ENCODE measurements around the gene ATAD3C. TPM values are rescaled to one million over a fixed set of nuclear protein-coding genes. Genes with fewer than 3 reads are reported as not detected.
"Not testable (repeated sequence)": the region's sequence is repeated elsewhere in the genome, so short reads cannot be mapped to it uniquely, and the experiment has no call there.

The ATAD3C gene
- polyA plus RNA-seq, 1 donor, result 1.0 TPM

DNA sequence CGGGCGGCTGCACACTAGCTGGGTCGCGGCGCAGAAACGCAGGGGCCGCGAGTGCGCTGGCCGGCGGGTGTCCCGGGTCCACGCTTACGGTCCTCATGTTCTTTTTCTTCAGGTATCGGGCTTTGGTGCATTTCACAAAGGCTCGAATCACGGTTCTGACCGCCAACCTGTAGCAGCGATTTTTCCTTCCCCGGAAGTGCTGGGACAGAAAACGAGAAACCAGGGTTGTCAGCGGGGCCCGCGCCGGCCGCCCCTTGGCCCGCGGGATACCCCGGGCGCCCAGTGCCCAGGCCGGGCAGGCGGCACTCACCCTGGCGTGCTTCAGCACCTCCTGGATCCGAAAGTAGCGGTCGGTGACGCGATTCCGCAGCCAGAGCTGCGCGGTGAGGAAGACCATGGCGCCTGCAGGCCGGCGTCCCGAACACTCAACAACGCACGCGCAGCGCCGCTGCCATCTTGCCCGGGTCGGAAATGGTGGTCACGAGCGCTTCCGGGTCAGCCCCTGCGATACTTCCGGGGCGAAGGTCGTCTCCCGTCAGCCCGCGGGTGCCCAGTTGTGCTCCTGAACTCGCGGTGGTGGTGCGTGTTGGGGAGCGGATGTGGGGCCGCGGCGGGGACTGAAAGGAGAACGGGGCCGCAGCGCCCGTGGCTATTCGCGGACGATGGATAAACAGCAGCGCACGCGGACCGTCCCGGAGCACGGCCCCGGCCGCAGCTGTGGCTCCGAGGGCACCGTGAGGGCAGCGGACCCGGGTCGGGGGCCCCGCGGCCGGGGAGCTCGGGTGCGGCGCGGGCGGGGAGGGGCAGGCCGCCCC lies 42.5 kb upstream of the ATAD3C start, which contains the start of gene MRPL20:
TSS of gene MRPL20 (minus strand) at position 473 of the 815 bp plus-strand sequence. CDS start at position 397, 76 bp downstream.
- Histone ChIP-seq H3K4me1 (ENCODE audit: control insufficient read depth, insufficient read depth, low read length) (peaks cover 10% of the 10 kb centered on the region), H3K27me3 (ENCODE audit: control insufficient read depth, insufficient read depth, low read length) (no peaks in the 10 kb centered on the region), H3K27ac (ENCODE audit: low read length) (peak within 1 kb of the TSS; percentile 80), H3K9me3 (ENCODE audit: control insufficient read depth, low read depth, low read length) (peaks cover 3% of the 10 kb centered on the region), H3K4me3 (ENCODE audit: low read length) (peak within 1 kb of the TSS; percentile 95), H3K36me3 (ENCODE audit: control insufficient read depth, insufficient read depth, low read length) (peaks cover 29% of the 10 kb centered on the region)
- DNase-seq, result peak; percentile 92 to 95
- WGBS (ENCODE audit: insufficient coverage, low lambda C conversion rate), result no CpG with 5 or more reads among the region's 98 CpGs

DNA sequence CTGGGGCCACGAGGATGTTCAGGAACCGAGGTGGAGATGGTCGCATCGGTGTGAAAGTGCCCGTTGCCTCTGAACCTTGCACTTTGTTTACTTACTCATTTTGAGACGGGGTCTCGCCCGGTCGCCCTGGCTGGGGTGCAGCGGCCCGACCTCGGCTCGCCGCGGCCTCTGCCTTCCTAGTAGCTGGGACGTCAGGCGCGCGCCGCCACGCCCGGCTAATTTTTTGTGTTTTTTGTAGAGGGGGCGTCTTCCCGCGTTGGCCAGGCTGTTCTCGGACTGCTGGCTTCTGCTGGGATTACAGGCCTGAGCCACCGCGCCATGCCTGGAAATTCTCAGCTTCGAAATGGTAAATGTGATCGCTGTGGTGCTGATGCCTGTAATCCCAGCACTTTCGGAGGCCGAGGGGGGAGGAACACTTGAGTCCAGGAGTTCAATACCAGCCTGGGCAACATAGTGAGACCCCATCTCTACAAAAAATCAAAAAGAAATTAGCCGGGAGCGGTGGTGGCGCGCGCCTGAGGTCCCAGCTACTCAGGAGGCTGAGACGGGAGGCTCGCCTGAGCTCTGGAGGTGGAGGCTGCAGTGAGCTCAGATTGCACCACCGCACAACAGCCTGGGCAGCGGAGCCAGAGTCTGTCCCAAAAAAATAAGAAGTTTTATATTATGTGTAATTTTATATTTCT lies 41.7 kb upstream of the ATAD3C start:
- H3K36me3 ChIP-seq (ENCODE audit: control insufficient read depth, insufficient read depth, low read length), result peaks cover 22% of the 10 kb centered on the region
- H3K27me3 ChIP-seq (ENCODE audit: control insufficient read depth, insufficient read depth, low read length), result no peaks in the 10 kb centered on the region
- DNase-seq, result peak in 1 of 2 donors; percentile 57
- WGBS (ENCODE audit: insufficient coverage, low lambda C conversion rate), result no CpG with 5 or more reads among the region's 41 CpGs
- H3K27ac ChIP-seq (ENCODE audit: low read length), result peak overlapping the region; percentile 80
- peaks cover 10% of the 10 kb centered on the region for H3K4me1 ChIP-seq (ENCODE audit: control insufficient read depth, insufficient read depth, low read length)
- H3K9me3 ChIP-seq (ENCODE audit: control insufficient read depth, low read depth, low read length), result peaks cover 8% of the 10 kb centered on the region
- H3K4me3 ChIP-seq (ENCODE audit: low read length), result peak overlapping the region; percentile 95

DNA sequence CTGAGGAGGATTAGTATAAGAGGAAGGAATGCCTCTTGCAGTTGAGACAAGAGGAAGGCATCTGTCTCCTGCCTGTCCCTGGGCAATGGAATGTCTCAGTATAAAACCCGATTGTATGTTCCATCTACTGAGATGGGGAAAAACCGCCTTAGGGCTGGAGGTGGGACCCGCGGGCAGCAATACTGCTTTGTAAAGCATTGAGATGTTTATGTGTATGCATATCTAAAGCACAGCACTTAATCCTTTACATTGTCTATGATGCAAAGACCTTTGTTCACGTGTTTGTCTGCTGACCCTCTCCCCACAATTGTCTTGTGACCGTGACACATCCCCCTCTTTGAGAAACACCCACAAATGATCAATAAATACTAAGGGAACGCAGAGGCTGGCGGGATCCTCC lies 39.3 kb upstream of the ATAD3C start:
- peaks cover 10% of the 10 kb centered on the region for H3K36me3 ChIP-seq (ENCODE audit: control insufficient read depth, insufficient read depth, low read length)
- WGBS (ENCODE audit: insufficient coverage, low lambda C conversion rate), result no CpG with 5 or more reads among the region's 8 CpGs

DNA sequence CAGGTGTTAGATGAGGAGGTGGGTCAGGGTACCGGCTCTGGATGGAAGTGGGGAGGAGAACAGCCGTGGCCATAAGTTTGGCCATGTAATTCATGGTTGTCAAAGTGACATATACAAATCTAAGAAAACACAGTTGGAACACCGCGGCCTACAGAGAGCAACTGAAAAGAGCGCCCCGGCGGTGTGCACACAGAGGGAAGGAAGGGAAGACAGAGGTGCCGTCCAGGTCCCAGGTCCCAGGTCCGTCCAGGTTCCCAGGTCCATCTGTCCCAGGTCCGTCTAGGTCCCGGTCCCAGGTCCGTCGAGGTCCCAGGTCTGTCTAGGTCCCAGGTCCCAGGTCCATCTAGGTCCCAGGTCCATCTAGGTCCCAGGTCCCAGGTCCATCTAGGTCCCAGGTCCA lies 37.9 kb upstream of the ATAD3C start:
- no peak for DNase-seq
- WGBS (ENCODE audit: insufficient coverage, low lambda C conversion rate), result no CpG with 5 or more reads among the region's 13 CpGs
- Histone ChIP-seq H3K4me1 (ENCODE audit: control insufficient read depth, insufficient read depth, low read length) (no peaks in the 10 kb centered on the region), H3K27me3 (ENCODE audit: control insufficient read depth, insufficient read depth, low read length) (no peaks in the 10 kb centered on the region), H3K27ac (ENCODE audit: low read length) (no peak overlapping the region), H3K36me3 (ENCODE audit: control insufficient read depth, insufficient read depth, low read length) (peaks cover 3% of the 10 kb centered on the region), H3K4me3 (ENCODE audit: low read length) (no peak overlapping the region), H3K9me3 (ENCODE audit: control insufficient read depth, low read depth, low read length) (peaks cover 8% of the 10 kb centered on the region)

More for the DNA sequence above, 39.3 kb upstream of the ATAD3C start:
- not testable (repeated sequence) for H3K4me3 ChIP-seq (ENCODE audit: low read length); DNase-seq; H3K27ac ChIP-seq (ENCODE audit: low read length); H3K9me3 ChIP-seq (ENCODE audit: control insufficient read depth, low read depth, low read length); H3K27me3 ChIP-seq (ENCODE audit: control insufficient read depth, insufficient read depth, low read length)
- peaks cover 10% of the 10 kb centered on the region for H3K4me1 ChIP-seq (ENCODE audit: control insufficient read depth, insufficient read depth, low read length)

DNA sequence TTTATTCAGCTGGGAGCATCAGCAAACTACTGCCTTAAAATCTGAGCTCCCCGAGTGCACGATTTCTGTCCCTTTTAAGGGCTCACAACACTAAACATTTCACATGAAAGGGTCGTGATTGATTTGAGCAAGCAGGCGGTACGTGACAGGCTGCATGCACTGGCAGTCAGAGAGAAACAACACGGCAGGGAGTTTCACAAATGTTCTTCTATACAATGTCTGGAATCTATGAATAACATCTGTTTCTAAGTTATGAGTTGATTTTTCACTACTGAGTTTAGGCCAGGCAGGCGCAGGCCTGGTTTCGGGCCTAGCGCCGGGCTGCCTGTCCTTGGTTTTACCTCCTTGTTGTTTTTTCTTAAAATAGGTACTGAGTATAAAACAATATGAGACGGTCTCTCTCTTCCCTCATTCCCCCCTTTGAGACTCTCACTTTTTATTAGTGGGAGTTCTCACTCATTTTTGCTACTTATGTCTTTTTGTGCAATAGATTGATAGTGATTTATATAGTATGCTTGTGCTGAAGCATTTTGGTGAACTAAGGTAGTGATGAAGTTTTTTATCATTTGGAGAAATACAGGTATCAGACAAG lies 37.1 kb upstream of the ATAD3C start:
- not testable (repeated sequence) for H3K4me3 ChIP-seq (ENCODE audit: low read length); H3K36me3 ChIP-seq (ENCODE audit: control insufficient read depth, insufficient read depth, low read length); H3K4me1 ChIP-seq (ENCODE audit: control insufficient read depth, insufficient read depth, low read length); H3K27ac ChIP-seq (ENCODE audit: low read length); H3K9me3 ChIP-seq (ENCODE audit: control insufficient read depth, low read depth, low read length); H3K27me3 ChIP-seq (ENCODE audit: control insufficient read depth, insufficient read depth, low read length); DNase-seq
- WGBS (ENCODE audit: insufficient coverage, low lambda C conversion rate), result 100% methylated on average over 5 of the region's 11 CpGs

DNA sequence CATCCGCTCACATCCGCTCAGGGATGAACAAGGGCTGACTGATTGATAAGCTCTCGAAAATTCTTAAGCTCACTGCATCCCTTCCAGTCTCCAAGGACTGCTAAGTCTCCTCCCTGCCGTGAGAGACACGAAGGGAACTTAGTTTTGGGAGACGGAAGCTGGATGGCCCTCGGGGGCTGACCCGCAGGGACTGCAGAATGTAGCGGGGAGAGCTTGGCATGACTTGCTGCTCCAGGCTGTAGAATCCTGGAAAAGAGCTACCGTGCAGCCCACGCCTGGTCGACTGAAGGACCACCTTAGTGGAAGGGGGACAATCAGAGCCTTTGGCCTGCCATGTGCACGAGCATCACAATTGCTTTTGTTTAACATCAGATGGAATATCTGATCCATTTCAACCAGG lies 33.7 kb upstream of the ATAD3C start:
- no peak for DNase-seq
- Histone ChIP-seq H3K27me3 (ENCODE audit: control insufficient read depth, insufficient read depth, low read length) (peaks cover 6% of the 10 kb centered on the region), H3K4me1 (ENCODE audit: control insufficient read depth, insufficient read depth, low read length) (no peaks in the 10 kb centered on the region), H3K9me3 (ENCODE audit: control insufficient read depth, low read depth, low read length) (peaks cover 11% of the 10 kb centered on the region), H3K27ac (ENCODE audit: low read length) (no peak overlapping the region), H3K36me3 (ENCODE audit: control insufficient read depth, insufficient read depth, low read length) (no peaks in the 10 kb centered on the region), H3K4me3 (ENCODE audit: low read length) (no peak overlapping the region)
- WGBS (ENCODE audit: insufficient coverage, low lambda C conversion rate), result no CpG with 5 or more reads among the region's 13 CpGs

DNA sequence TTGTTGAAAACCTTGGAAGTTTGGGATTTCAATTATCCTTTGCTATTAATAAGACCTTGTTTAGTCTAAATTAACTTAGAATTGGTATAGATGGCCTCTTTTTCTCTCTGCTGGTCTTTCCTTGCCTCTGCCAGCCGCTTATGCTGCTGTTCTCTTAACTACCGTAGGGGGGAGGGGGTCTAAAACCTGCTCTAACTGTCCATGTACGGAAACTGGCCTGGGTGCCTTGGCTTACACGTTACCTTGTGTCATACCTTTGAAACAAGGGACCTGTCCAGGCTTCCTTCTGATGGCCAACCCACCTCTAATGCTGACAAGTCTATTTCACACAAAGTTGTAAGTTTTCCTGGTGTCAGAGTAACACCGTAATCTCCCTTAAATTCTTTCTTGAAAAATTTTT lies 32.1 kb upstream of the ATAD3C start:
- H3K9me3 ChIP-seq (ENCODE audit: control insufficient read depth, low read depth, low read length); DNase-seq; H3K4me3 ChIP-seq (ENCODE audit: low read length); H3K27ac ChIP-seq (ENCODE audit: low read length); H3K36me3 ChIP-seq (ENCODE audit: control insufficient read depth, insufficient read depth, low read length); H3K4me1 ChIP-seq (ENCODE audit: control insufficient read depth, insufficient read depth, low read length): not testable (repeated sequence)
- peaks cover 15% of the 10 kb centered on the region for H3K27me3 ChIP-seq (ENCODE audit: control insufficient read depth, insufficient read depth, low read length)
- WGBS (ENCODE audit: insufficient coverage, low lambda C conversion rate), result no CpG with 5 or more reads among the region's 5 CpGs

DNA sequence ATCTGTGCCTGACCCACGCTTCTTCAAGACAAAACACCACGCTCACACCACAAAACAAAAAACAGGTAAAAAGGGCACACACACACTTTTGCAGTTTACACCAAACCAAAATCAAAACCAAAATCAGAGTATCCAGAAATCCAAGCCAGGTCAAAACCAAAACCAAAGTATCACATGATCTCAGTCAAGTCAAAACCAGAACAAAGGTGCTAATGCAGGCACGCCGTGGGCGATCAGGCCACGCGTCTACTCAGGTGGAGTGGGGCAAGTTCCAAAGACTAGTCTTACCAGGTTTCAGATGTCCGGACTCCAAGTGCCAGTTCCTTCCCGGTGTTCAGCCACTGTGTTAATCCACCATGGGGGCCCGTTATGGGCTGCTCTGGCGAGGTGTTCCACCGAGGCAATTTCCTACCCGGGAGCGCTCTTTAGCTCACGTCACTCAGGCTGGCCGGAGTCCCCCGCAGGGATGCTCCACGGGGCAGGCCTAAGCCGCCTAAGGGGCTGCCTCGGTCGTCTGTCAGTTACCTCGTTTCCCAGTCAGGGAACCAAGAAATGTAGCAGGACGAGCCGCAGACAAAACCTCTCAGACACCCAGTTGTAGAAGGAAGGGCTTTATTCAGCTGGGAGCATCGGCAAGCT lies 31.5 kb upstream of the ATAD3C start:
- not testable (repeated sequence) for H3K4me3 ChIP-seq (ENCODE audit: low read length); H3K4me1 ChIP-seq (ENCODE audit: control insufficient read depth, insufficient read depth, low read length); H3K27ac ChIP-seq (ENCODE audit: low read length); H3K36me3 ChIP-seq (ENCODE audit: control insufficient read depth, insufficient read depth, low read length); H3K9me3 ChIP-seq (ENCODE audit: control insufficient read depth, low read depth, low read length); DNase-seq
- peaks cover 15% of the 10 kb centered on the region for H3K27me3 ChIP-seq (ENCODE audit: control insufficient read depth, insufficient read depth, low read length)
- no CpG with 5 or more reads among the region's 25 CpGs for WGBS (ENCODE audit: insufficient coverage, low lambda C conversion rate)

DNA sequence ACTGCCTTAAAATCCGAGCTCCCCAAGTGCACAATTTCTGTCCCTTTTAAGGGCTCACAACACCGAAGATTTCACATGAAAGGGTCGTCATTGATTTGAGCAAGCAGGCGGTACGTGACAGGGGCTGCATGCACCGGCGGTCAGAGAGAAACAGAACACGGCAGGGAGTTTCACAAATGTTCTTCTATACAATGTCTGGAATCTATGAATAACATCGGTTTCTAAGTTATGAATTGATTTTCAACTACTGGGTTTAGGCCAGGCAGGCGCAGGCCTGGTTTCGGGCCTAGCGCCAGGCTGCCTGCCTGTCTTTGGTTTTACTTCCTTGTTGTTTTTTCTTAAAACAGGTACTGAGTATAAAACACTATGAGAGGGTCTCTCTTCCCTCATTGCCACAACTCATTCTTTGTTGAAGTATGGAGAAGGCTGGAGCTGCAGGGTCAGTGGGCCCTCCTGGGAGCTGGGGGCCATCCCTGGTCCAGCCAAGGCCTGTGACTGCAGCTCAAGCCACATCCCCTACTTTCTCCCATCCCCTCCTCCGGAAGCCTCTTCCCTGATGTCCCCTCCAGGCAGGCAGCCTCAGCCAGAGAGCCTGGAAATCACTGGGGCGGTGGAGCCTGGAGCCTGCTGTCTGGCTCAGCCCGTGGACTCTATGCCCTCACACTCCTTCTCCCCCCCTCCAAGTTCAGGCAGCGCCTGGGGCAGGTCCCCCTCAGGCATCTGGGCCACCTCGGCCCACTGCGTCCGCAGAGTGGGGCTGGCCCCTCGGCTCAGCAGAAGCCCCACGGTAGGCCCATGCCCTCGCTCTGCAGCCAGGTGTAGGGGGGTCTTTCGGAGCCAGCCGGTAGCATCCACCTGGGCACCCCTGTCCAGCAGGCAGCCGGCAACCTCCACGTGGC lies 30.8 kb upstream of the ATAD3C start:
- no peaks in the 10 kb centered on the region for H3K36me3 ChIP-seq (ENCODE audit: control insufficient read depth, insufficient read depth, low read length)
- no peaks in the 10 kb centered on the region for H3K4me1 ChIP-seq (ENCODE audit: control insufficient read depth, insufficient read depth, low read length)
- H3K4me3 ChIP-seq (ENCODE audit: low read length), result no peak overlapping the region
- peaks cover 3% of the 10 kb centered on the region for H3K9me3 ChIP-seq (ENCODE audit: control insufficient read depth, low read depth, low read length)
- 100% methylated on average over 3 of the region's 26 CpGs for WGBS (ENCODE audit: insufficient coverage, low lambda C conversion rate)
- no peak overlapping the region for H3K27ac ChIP-seq (ENCODE audit: low read length)
- H3K27me3 ChIP-seq (ENCODE audit: control insufficient read depth, insufficient read depth, low read length), result peaks cover 15% of the 10 kb centered on the region
- DNase-seq, result no peak
